ENCODE data around the gene ADGRE1.
"Not testable (repeated sequence)": the region's sequence is repeated elsewhere in the genome, so short reads cannot be mapped to it uniquely, and the experiment has no call there.

Gene ADGRE1, protein sequence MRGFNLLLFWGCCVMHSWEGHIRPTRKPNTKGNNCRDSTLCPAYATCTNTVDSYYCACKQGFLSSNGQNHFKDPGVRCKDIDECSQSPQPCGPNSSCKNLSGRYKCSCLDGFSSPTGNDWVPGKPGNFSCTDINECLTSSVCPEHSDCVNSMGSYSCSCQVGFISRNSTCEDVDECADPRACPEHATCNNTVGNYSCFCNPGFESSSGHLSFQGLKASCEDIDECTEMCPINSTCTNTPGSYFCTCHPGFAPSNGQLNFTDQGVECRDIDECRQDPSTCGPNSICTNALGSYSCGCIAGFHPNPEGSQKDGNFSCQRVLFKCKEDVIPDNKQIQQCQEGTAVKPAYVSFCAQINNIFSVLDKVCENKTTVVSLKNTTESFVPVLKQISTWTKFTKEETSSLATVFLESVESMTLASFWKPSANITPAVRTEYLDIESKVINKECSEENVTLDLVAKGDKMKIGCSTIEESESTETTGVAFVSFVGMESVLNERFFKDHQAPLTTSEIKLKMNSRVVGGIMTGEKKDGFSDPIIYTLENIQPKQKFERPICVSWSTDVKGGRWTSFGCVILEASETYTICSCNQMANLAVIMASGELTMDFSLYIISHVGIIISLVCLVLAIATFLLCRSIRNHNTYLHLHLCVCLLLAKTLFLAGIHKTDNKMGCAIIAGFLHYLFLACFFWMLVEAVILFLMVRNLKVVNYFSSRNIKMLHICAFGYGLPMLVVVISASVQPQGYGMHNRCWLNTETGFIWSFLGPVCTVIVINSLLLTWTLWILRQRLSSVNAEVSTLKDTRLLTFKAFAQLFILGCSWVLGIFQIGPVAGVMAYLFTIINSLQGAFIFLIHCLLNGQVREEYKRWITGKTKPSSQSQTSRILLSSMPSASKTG

DNA sequence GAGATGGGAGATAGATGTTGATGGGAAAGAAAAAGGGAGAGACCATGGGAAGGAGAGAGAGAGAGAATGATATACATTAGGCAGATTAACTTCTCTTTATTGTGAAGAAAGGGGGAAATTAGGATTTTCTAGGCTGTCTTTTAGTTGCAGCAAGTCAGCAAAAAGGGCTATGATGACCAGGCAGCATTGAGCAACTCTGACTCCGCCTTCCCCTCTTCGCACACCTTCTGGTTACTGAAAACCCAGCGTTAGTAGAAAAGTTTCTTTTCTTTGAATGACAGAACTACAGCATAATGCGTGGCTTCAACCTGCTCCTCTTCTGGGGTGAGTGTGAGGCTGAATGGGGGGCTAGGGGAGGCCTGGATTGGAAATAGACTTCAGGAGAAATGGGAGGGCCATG is at the start of gene ADGRE1:
Gene ADGRE1 (plus strand): TSS at position 264 of the 400 bp plus-strand sequence. CDS start 30 bp downstream, at position 294.
- DNase-seq: no peak

DNA sequence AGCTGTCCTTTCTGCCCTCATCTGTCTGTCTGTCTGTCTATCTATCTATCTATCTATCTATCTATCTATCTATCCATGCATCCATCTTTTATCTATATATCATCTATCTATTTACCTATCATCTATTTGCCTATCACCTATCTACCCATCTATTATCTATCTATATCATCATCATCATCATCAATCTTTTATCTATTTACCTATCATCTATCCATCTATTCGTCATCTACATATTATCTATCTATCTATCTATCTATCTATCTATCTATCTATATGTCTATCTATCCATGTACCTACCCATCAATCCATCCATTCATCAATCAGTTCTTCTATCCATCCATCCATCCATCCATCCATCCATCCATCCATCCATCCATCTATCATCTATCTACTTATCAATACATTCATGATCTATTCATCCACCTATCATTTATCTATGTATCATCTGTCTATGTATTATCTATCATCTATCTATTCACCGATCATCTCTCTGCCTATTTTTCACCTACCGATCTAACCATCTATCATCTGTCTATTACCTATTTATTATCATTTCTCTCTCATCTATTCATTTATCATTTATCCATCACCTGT is 49.2 kb upstream of the ADGRE1 start:
- no peak for DNase-seq

GRCh38 chr19:6842871-6843607 is 44.3 kb upstream of the ADGRE1 start:
- DNase-seq: no peak

- no peak for DNase-seq
These were observed 39.6 kb upstream of the ADGRE1 start for GRCh38 chr19:6847828-6848200.

DNA sequence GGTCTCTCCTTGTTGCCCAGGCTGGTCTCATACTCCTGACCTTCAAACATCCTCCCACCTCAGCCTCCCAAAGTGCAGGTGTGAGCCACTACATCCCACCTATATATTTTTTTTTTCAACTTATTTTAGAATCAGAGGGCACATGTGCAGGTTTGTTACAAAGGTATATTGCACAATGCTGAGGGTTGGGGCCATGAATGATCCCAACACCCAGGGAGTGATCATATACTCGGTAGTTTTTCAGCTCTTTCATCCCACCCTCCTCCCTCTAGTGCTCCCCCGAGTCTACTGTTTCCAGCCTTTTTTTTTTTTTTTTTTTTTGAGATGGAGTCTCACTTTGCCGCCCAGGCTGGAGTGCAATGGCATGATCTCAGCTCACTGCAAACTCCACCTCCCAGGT is 38.4 kb upstream of the ADGRE1 start:
- DNase-seq: no peak

DNA sequence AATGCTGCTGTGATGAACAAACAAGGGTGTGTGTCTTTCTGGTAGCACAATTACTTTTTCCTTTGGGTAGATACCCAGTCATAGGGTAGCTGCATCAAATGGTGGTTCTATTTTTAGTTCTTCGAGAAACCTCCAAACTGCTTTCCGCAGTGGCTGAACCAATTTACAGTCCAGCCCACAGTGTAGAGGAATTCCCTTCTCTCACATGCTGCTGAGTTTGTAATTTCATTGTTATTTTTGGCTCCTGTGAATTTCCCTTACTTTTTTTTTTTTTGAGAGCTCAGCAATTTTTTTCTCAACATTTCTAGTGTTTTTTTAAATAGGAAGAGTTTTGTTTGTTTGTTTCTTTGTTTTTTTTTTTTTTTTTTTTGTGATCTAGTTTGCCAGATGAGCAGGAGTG is 37.5 kb upstream of the ADGRE1 start:
- no peak for DNase-seq

DNA sequence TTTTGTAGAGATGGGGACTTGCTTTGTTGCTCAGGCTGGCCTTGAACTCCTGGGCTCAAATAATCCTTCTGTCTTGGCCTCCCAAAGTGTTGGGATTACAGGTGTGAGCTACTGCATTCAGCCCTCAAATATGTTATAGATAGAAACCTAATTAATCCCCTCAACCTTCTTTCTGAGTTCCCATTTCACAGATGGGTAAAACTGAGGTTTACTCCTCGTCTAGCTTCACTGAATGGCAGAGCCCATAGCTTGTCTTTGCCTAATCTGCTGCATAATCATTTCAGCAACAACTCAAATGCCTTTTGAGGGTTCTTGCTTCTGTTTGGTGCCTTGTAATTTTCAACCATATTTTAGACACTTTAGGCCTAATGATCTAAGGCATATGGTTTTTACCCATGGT is 36.0 kb upstream of the ADGRE1 start:
- no peak for DNase-seq

DNA sequence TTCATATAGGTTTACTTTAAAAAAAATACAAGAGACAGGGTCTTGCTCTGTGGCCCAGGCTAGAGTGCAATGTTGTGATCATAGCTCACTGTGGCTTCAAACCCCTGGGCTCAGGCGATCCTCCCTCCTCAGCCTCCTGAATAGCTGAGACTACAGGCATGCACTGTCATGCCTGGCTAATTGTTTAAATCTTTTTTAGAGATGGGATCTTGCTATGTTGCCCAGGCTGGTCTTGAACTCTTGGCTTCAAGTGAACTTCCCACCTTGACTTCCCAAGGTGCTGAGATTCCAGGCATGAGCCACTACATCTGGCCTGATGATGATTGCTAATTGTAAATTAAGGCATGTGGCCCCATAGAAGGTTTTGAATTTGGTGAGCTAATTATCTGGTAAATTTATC is 35.4 kb upstream of the ADGRE1 start:
- DNase-seq: no peak

DNA sequence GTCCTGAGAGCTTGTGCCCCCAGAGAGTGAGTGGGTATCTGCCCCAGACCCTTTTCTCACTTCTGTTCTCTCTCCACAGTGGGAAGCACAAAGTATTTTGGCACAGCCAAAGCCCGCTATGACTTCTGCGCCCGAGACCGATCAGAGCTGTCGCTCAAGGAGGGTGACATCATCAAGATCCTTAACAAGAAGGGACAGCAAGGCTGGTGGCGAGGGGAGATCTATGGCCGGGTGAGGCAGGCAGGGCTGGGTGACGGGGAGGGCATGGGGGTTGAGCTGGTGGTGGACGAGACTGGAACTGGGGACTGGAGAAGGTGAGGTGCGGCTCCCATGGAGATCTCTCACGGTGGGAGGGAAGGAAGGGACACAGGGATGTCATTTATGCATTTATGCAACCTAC is 33.5 kb upstream of the ADGRE1 start:
- no peak for DNase-seq

DNA sequence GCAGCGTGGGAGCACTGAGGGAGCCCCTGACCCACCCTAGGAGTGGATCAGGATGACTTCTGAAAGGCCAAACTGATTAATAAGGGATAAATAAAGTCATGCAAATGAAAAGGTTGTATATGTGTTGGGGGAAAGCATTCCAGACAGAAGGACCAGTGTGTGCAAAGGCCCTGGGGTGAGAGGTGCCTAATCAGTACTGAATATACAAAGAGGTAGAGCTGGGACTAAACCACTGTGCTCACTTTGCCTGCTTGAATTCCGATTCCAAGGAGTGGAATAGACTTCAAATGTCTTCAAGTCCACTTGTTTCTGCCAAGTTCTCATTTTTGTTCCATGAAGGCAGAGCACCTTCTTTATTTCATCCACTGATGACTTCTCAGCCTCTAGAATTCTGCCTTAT is 32.6 kb upstream of the ADGRE1 start:
- no peak for DNase-seq

- no peak for DNase-seq
These were observed 30.5 kb upstream of the ADGRE1 start for GRCh38 chr19:6856749-6857372.

GRCh38 chr19:6861683-6862286 is 25.6 kb upstream of the ADGRE1 start:
- DNase-seq: no peak

- DNase-seq: no peak
These were observed 24.7 kb upstream of the ADGRE1 start for GRCh38 chr19:6862673-6863078.

DNA sequence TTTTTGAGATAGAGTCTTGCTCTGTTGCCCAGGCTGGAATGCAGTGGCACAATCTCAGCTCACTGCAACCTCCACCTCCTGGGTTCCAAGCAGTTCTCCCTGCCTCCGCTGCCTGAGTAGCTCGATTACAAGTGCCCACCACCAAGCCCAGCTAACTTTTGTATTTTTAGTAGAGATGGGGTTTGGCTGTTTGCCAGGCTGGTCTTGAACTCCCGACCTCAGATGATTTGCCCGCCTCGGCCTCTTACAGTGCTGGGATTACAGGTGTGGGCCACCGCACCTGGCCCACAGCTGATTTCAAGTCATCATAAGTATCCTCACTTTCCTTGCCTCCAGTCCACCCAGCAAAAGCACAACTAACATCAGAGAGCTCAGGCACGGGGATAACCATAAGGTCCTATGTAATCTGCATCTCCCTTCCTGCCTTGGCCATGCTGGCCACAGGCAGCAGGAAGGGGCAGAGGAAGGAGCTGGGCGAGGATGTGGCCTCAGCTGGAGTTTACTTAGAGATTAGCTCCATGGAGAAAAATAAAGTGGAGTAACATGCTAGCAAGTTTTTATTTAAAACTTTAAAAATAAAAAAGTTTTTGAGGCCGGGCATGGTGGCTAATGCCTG is 22.9 kb upstream of the ADGRE1 start:
- no peak for DNase-seq

GRCh38 chr19:6865849-6866248 is 21.5 kb upstream of the ADGRE1 start:
- DNase-seq: no peak

GRCh38 chr19:6866741-6867151 is 20.6 kb upstream of the ADGRE1 start:
- no peak for DNase-seq

DNA sequence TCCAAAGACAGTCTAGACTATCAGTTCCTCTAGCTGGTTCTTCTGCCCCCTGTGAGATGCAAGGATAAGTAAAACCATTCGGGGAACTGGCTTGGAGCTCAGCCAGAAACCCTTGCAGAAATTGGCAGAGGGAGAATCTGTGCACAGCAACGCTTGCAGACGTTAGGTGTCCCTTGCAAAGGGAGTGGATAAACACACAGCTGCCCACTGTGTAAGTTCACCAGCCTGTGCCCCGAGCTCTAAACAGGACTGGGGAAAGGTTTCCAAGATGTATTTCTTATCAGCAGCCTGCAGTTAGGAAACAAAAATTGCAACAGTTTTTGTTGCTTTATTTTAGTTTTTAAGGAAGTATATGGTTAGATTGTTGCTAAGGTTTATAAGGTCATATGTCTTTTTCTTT is 19.0 kb upstream of the ADGRE1 start:
- DNase-seq: no peak

- DNase-seq: not testable (repeated sequence)
These were observed 18.1 kb upstream of the ADGRE1 start for GRCh38 chr19:6869151-6869882.

DNA sequence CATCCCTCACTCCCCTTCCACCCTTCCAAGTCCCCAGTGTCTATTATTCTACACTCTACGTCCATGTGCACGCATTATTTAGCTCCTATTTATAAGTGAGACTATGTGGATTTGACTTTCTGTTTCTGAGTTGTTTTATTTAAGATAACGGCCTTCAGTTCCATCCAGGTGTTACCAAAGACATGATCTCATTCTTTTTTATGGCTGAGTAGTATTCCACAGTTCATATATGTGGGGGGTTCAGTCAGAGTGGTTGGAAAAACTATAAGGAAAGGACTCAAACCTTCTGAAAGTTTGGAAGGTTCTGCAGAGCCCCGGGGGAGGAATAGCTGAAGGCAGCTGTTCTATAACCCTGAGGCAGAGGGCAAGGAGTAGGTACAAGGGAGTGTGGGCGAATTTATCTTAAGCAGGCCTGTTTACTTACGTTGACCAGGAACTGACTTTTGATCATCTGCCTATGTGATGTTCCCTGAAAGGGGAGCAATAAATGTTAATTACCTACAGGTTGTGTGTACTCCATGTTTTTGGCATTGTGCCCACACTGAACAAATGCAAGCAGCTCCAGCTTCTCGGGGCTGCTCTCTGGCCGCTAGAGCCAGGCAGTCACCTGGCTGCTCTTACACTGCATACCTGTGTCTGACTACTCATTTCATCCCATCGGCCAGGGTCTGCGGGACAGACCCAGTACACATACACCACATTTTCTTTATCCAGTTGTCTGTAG is 13.5 kb upstream of the ADGRE1 start:
- DNase-seq: no peak

DNA sequence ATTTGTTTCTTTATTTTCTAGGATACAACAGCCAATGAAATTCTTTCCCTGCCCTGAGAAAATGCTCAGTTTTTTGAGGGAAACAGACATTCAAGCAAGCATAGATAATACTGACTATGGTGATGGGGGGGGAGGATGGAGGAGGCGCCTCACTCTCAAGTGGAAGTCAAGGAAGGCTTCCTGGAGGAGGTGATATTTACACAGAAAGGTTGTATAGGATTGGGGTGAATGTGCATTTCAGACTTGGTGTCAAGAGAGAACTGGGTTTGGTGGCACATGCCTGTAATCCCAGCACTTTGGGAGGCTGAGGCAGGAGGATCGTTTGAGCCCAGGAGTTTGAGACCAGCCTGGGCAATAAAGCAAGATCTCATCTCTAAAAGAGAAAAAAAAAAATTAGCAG is 12.2 kb upstream of the ADGRE1 start:
- DNase-seq: no peak
